Dendritic cell treated with granulocyte-macrophage colony-stimulating factor and Interleukin-4, amounts not matched to agents 40 ng/mL and 50 ng/mL, for 4 days (primary cell): ENCODE data around the gene PSMD9.

Source experiments
- H3K27ac Mint-ChIP-seq: one replicate; pipeline ENCODE4 v1.8.0; 2022; ENCODE audit warnings: mild to moderate bottlenecking, mixed read lengths
- H3K27me3 Mint-ChIP-seq: one replicate; pipeline ENCODE4 v1.8.0; 2022; ENCODE audit warnings: mild to moderate bottlenecking, mixed read lengths
- H3K36me3 Mint-ChIP-seq: one replicate; pipeline ENCODE4 v1.8.0; 2022; ENCODE audit warnings: low read depth, mixed read lengths
- H3K4me1 Mint-ChIP-seq: one replicate; pipeline ENCODE4 v1.8.0; 2022; ENCODE audit warnings: low read depth, mixed read lengths
- H3K4me3 Mint-ChIP-seq: one replicate; pipeline ENCODE4 v1.8.0; 2022; ENCODE audit warnings: mild to moderate bottlenecking, moderate library complexity, mixed read lengths
- H3K9me3 Mint-ChIP-seq: one replicate; pipeline ENCODE4 v1.8.0; 2022; ENCODE audit warnings: mixed read lengths
- intact Hi-C: fragments of 100-400 bp; cut with micrococcal nuclease; formaldehyde crosslinking; loops from one replicate; pipeline ENCODE4 v1.15.0; 2022

The PSMD9 gene

GRCh38 chr12:121939992-121940766 is 51.6 kb downstream of the PSMD9 start:
- Mint-ChIP-seq H3K4me3 (no peak overlapping the region), H3K27ac (no peak overlapping the region), H3K9me3 (no peaks in the 10 kb centered on the region), H3K4me1 (peaks cover 12% of the 10 kb centered on the region), H3K27me3 (peaks cover 1% of the 10 kb centered on the region), H3K36me3 (peaks cover 8% of the 10 kb centered on the region)
- intact Hi-C loops, result no loop called here

GRCh38 chr12:121942145-121942718 is 53.6 kb downstream of the PSMD9 start:
- H3K9me3 Mint-ChIP-seq, result no peaks in the 10 kb centered on the region
- H3K36me3 Mint-ChIP-seq, result peaks cover 8% of the 10 kb centered on the region
- intact Hi-C loops, result no loop called here
- no peak overlapping the region for H3K27ac Mint-ChIP-seq
- no peak overlapping the region for H3K4me3 Mint-ChIP-seq
- H3K4me1 Mint-ChIP-seq, result peaks cover 12% of the 10 kb centered on the region
- peaks cover under 1% of the 10 kb centered on the region for H3K27me3 Mint-ChIP-seq

- intact Hi-C loops, result no loop called here
- Mint-ChIP-seq H3K9me3 (no peaks in the 10 kb centered on the region), H3K36me3 (peaks cover 8% of the 10 kb centered on the region), H3K4me1 (peaks cover 6% of the 10 kb centered on the region), H3K27ac (no peak overlapping the region), H3K27me3 (peaks cover 3% of the 10 kb centered on the region), H3K4me3 (no peak overlapping the region)
These were observed 55.3 kb downstream of the PSMD9 start for GRCh38 chr12:121943926-121944325.

- Mint-ChIP-seq H3K4me1 (no peaks in the 10 kb centered on the region), H3K27ac (no peak overlapping the region), H3K27me3 (peaks cover 3% of the 10 kb centered on the region), H3K36me3 (peaks cover 8% of the 10 kb centered on the region), H3K9me3 (no peaks in the 10 kb centered on the region), H3K4me3 (no peak overlapping the region)
- intact Hi-C loops, result no loop called here
These were observed 57.9 kb downstream of the PSMD9 start for GRCh38 chr12:121946313-121947025.

- H3K9me3 Mint-ChIP-seq, result no peaks in the 10 kb centered on the region
- H3K36me3 Mint-ChIP-seq, result peaks cover under 1% of the 10 kb centered on the region
- intact Hi-C loops, result no loop called here
- no peaks in the 10 kb centered on the region for H3K4me1 Mint-ChIP-seq
- no peak overlapping the region for H3K27ac Mint-ChIP-seq
- H3K27me3 Mint-ChIP-seq, result peaks cover 3% of the 10 kb centered on the region
- no peak overlapping the region for H3K4me3 Mint-ChIP-seq
These were observed 59.4 kb downstream of the PSMD9 start for GRCh38 chr12:121947981-121948380.

- Mint-ChIP-seq H3K27ac (no peak overlapping the region), H3K4me1 (no peaks in the 10 kb centered on the region), H3K4me3 (no peak overlapping the region), H3K36me3 (no peaks in the 10 kb centered on the region), H3K27me3 (peaks cover 3% of the 10 kb centered on the region), H3K9me3 (no peaks in the 10 kb centered on the region)
- intact Hi-C loops, result no loop called here
These were observed 61.2 kb downstream of the PSMD9 start for GRCh38 chr12:121949648-121950397.

- Mint-ChIP-seq H3K36me3 (no peaks in the 10 kb centered on the region), H3K4me1 (no peaks in the 10 kb centered on the region), H3K4me3 (no peak overlapping the region), H3K27me3 (no peaks in the 10 kb centered on the region), H3K27ac (no peak overlapping the region), H3K9me3 (no peaks in the 10 kb centered on the region)
- intact Hi-C loops, result no loop called here
These were observed 64.6 kb downstream of the PSMD9 start for GRCh38 chr12:121953117-121953692.

GRCh38 chr12:121953695-121954094 is 65.1 kb downstream of the PSMD9 start:
- Mint-ChIP-seq H3K27ac (no peak overlapping the region), H3K4me3 (no peak overlapping the region), H3K4me1 (no peaks in the 10 kb centered on the region), H3K36me3 (no peaks in the 10 kb centered on the region), H3K9me3 (no peaks in the 10 kb centered on the region), H3K27me3 (no peaks in the 10 kb centered on the region)
- intact Hi-C loops, result no loop called here

GRCh38 chr12:121955258-121956237 is 67.0 kb downstream of the PSMD9 start:
- intact Hi-C loops, result no loop called here
- H3K27ac Mint-ChIP-seq, result no peak overlapping the region
- no peaks in the 10 kb centered on the region for H3K27me3 Mint-ChIP-seq
- no peaks in the 10 kb centered on the region for H3K9me3 Mint-ChIP-seq
- H3K4me1 Mint-ChIP-seq, result no peaks in the 10 kb centered on the region
- H3K36me3 Mint-ChIP-seq, result no peaks in the 10 kb centered on the region
- H3K4me3 Mint-ChIP-seq, result no peak overlapping the region

GRCh38 chr12:121957861-121958515 is 69.4 kb downstream of the PSMD9 start:
- Mint-ChIP-seq H3K4me3 (no peak overlapping the region), H3K27ac (no peak overlapping the region), H3K27me3 (peaks cover 5% of the 10 kb centered on the region), H3K9me3 (no peaks in the 10 kb centered on the region), H3K4me1 (no peaks in the 10 kb centered on the region), H3K36me3 (no peaks in the 10 kb centered on the region)
- intact Hi-C loops, result no loop called here

- no peak overlapping the region for H3K27ac Mint-ChIP-seq
These were observed 70.1 kb downstream of the PSMD9 start for GRCh38 chr12:121958541-121959240.

GRCh38 chr12:121960541-121960940 is 72.0 kb downstream of the PSMD9 start:
- Mint-ChIP-seq H3K4me3 (no peak overlapping the region), H3K27me3 (peaks cover 5% of the 10 kb centered on the region), H3K27ac (no peak overlapping the region), H3K4me1 (peaks cover 11% of the 10 kb centered on the region), H3K36me3 (no peaks in the 10 kb centered on the region), H3K9me3 (no peaks in the 10 kb centered on the region)
- intact Hi-C loops, result no loop called here

More at GRCh38 chr12:121958541-121959240, 70.1 kb downstream of the PSMD9 start:
- H3K27me3 Mint-ChIP-seq, result peaks cover 5% of the 10 kb centered on the region
- no peak overlapping the region for H3K4me3 Mint-ChIP-seq
- H3K9me3 Mint-ChIP-seq, result no peaks in the 10 kb centered on the region
- no peaks in the 10 kb centered on the region for H3K36me3 Mint-ChIP-seq
- intact Hi-C loops, result no loop called here
- peaks cover 1% of the 10 kb centered on the region for H3K4me1 Mint-ChIP-seq
